ENCODE data around the gene ARHGEF12.

DNA sequence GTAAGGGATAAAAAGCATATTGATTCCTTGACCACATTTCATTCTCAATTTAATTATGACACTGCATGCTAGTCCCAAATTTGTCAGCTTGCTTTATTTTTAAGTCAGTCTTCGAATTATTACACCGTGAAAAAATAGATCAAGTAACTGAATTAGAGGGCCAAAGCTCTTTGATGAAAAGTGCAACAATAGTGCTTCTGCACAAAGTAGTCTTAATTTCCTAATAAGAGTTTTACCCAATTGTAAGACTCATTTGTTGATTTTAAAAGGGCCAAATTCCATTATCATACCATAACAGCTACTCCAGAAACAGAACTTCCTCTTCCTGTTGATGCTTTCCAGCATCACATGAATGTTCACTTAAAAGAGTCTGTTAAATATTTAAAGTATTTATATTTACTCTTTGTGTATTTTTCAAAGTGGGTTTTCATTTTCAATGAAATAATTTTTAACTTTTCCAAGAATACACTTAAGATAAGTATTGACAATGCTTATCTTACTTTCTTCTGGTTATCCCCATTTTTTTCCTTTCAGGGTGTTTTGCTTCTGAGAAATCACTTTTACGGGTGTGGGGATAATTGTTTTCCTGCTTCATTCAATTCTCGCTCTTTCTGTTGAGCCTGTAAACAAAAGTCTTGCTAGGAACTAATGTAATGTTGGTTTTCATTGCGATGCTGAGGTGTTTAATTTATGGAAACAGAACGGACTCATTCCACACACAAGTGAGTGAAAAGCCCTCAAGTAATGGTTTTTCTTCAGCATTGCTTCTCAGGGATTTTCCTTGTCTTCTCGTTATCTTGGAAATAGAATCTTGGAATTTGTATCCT, 2.1 kb downstream of the ARHGEF12 start:
- TF ChIP-seq, protein P1, sequence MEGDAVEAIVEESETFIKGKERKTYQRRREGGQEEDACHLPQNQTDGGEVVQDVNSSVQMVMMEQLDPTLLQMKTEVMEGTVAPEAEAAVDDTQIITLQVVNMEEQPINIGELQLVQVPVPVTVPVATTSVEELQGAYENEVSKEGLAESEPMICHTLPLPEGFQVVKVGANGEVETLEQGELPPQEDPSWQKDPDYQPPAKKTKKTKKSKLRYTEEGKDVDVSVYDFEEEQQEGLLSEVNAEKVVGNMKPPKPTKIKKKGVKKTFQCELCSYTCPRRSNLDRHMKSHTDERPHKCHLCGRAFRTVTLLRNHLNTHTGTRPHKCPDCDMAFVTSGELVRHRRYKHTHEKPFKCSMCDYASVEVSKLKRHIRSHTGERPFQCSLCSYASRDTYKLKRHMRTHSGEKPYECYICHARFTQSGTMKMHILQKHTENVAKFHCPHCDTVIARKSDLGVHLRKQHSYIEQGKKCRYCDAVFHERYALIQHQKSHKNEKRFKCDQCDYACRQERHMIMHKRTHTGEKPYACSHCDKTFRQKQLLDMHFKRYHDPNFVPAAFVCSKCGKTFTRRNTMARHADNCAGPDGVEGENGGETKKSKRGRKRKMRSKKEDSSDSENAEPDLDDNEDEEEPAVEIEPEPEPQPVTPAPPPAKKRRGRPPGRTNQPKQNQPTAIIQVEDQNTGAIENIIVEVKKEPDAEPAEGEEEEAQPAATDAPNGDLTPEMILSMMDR (IDR thresholded peaks at IDR 0.05), result no peak
- TF ChIP-seq ZFX (IDR thresholded peaks at IDR 0.05; ENCODE audit: borderline replicate concordance), result no peak

Data from 22Rv1 (cell line).